H9 (cell line): Measurements from ENCODE around the gene KIAA1671. TPM values are rescaled to one million over a fixed set of nuclear protein-coding genes. Genes with fewer than 3 reads are reported as not detected.
A peak's percentile ranks its signal among the peaks of the same experiment; 100 is the strongest.

Experiments
- DNase-seq: peaks from one replicate; pipeline ENCODE4 v3.0.0-alpha.2; 2017
- H2AFZ ChIP-seq: one replicate; pipeline ENCODE4 v1.6.1; 2013; ENCODE audit warnings: mild to moderate bottlenecking, low read length, control low read depth, moderate library complexity
- H2AK5ac ChIP-seq: 2 replicates; pipeline ENCODE4 v1.6.1; 2013; ENCODE audit warnings: low read length, control low read depth, mixed read lengths; ENCODE audit not compliant: insufficient read length
- H2BK120ac ChIP-seq: one replicate; pipeline ENCODE4 v1.6.1; 2013; ENCODE audit warnings: low read depth, mild to moderate bottlenecking, low read length, control low read depth, inconsistent platforms; ENCODE audit not compliant: poor library complexity, severe bottlenecking
- H2BK12ac ChIP-seq: 2 replicates; pipeline ENCODE4 v1.6.1; 2013; ENCODE audit warnings: low read length, control low read depth, mixed read lengths, low read depth; ENCODE audit not compliant: insufficient read length
- H2BK15ac ChIP-seq: 2 replicates; pipeline ENCODE4 v1.6.1; 2013; ENCODE audit warnings: low read depth, low read length, control low read depth
- H2BK20ac ChIP-seq: one replicate; pipeline ENCODE4 v1.6.1; 2013; ENCODE audit warnings: low read depth, mild to moderate bottlenecking, low read length, control low read depth, inconsistent platforms; ENCODE audit not compliant: poor library complexity, severe bottlenecking
- H2BK5ac ChIP-seq: 2 replicates; pipeline ENCODE4 v1.6.1; 2013; ENCODE audit warnings: low read length, control low read depth, mixed read lengths; ENCODE audit not compliant: insufficient read length
- H3K14ac ChIP-seq: 2 replicates; pipeline ENCODE4 v1.6.1; 2013; ENCODE audit warnings: low read length, control low read depth; ENCODE audit not compliant: insufficient read depth
- H3K18ac ChIP-seq: 2 replicates; pipeline ENCODE4 v1.6.1; 2013; ENCODE audit warnings: low read depth, mild to moderate bottlenecking, mixed read lengths, low read length, control low read depth; ENCODE audit not compliant: insufficient read length
- H3K23ac ChIP-seq: 2 replicates; pipeline ENCODE4 v1.6.1; 2013; ENCODE audit warnings: low read length, control low read depth, mixed read lengths, low read depth; ENCODE audit not compliant: insufficient read length
- H3K23me2 ChIP-seq: 2 replicates; pipeline ENCODE4 v1.6.1; 2013; ENCODE audit warnings: low read depth, mild to moderate bottlenecking, mixed read lengths, low read length, control low read depth; ENCODE audit not compliant: insufficient read length, poor library complexity, severe bottlenecking
- H3K27ac ChIP-seq: 2 replicates; pipeline ENCODE4 v1.5.1; 2013; ENCODE audit warnings: low read length, control low read depth, mixed read lengths, low read depth; ENCODE audit not compliant: insufficient read length
- H3K27me3 ChIP-seq: 2 replicates; pipeline ENCODE4 v1.6.1; 2013; ENCODE audit warnings: low read length, control low read depth, inconsistent platforms; ENCODE audit not compliant: insufficient read depth
- H3K4ac ChIP-seq: 2 replicates; pipeline ENCODE4 v1.6.1; 2013; ENCODE audit warnings: low read depth, mild to moderate bottlenecking, control low read depth, inconsistent platforms, low read length, moderate library complexity
- H3K4me1 ChIP-seq: 2 replicates; pipeline ENCODE4 v1.6.1; 2013; ENCODE audit warnings: low read length, control low read depth, inconsistent platforms; ENCODE audit not compliant: insufficient read depth
- H3K4me2 ChIP-seq: 2 replicates; pipeline ENCODE4 v1.6.1; 2013; ENCODE audit warnings: low read length, control low read depth, mixed read lengths; ENCODE audit not compliant: insufficient read length, insufficient read depth
- H3K56ac ChIP-seq: 2 replicates; pipeline ENCODE4 v1.6.1; 2013; ENCODE audit warnings: low read depth, mild to moderate bottlenecking, mixed read lengths, low read length, control low read depth; ENCODE audit not compliant: insufficient read length
- H3K79me1 ChIP-seq: 2 replicates; pipeline ENCODE4 v1.6.1; 2013; ENCODE audit warnings: low read depth, mild to moderate bottlenecking, moderate library complexity, low read length, control low read depth, inconsistent platforms; ENCODE audit not compliant: insufficient read depth, poor library complexity, severe bottlenecking
- H3K79me2 ChIP-seq: 2 replicates; pipeline ENCODE4 v1.6.1; 2013; ENCODE audit warnings: low read length, control low read depth, inconsistent platforms; ENCODE audit not compliant: insufficient read depth
- H3K9ac ChIP-seq: 2 replicates; pipeline ENCODE4 v1.6.1; 2013; ENCODE audit warnings: low read length, control low read depth, mixed read lengths; ENCODE audit not compliant: insufficient read length; ENCODE audit errors: extremely low read depth
- H3K9me3 ChIP-seq: one replicate; pipeline ENCODE4 v1.6.1; 2013; ENCODE audit warnings: low read depth, low read length, inconsistent platforms; ENCODE audit not compliant: control insufficient read depth
- H3T11ph ChIP-seq: one replicate; pipeline ENCODE4 v1.6.1; 2013; ENCODE audit warnings: mild to moderate bottlenecking, low read length, control low read depth, inconsistent platforms
- H4K20me1 ChIP-seq: one replicate; pipeline ENCODE4 v1.6.1; 2013; ENCODE audit not compliant: control insufficient read depth, insufficient read length, insufficient read depth
- H4K5ac ChIP-seq: 2 replicates; pipeline ENCODE4 v1.6.1; 2013; ENCODE audit warnings: low read depth, mild to moderate bottlenecking, mixed read lengths, low read length, control low read depth; ENCODE audit not compliant: insufficient read length
- H4K8ac ChIP-seq: replicated peaks from 2 replicates; pipeline ENCODE4 v1.6.1; 2013; ENCODE audit warnings: low read length, control low read depth, mixed read lengths, low read depth; ENCODE audit not compliant: insufficient read length
- H4K91ac ChIP-seq: 2 replicates; pipeline ENCODE4 v1.6.1; 2013; ENCODE audit warnings: low read depth, mild to moderate bottlenecking, moderate library complexity, mixed read lengths, low read length, control low read depth; ENCODE audit not compliant: insufficient read length
- H3K27ac Mint-ChIP-seq, 3 experiments: 2 replicates in 2 of 3; 3 replicates in 1 of 3; pipeline ENCODE4 v1.8.0; 2020 to 2021; ENCODE audit warnings: mixed read lengths in 3 of 3, mild to moderate bottlenecking in 1 of 3, moderate library complexity in 1 of 3
- H3K27me3 Mint-ChIP-seq: 2 replicates; pipeline ENCODE4 v1.8.0; 2021; ENCODE audit warnings: low read depth, mild to moderate bottlenecking, moderate library complexity, mixed read lengths
- H3K36me3 Mint-ChIP-seq, 3 experiments: 2 replicates in 2 of 3; 3 replicates in 1 of 3; pipeline ENCODE4 v1.8.0; 2020 to 2021; ENCODE audit warnings: low read depth in 3 of 3, mixed read lengths in 3 of 3; ENCODE audit not compliant: insufficient read depth in 1 of 3
- H3K4me1 Mint-ChIP-seq, 2 experiments: 2 replicates each; pipeline ENCODE4 v1.8.0; 2020; ENCODE audit warnings: mixed read lengths in 2 of 2
- H3K4me3 Mint-ChIP-seq, 2 experiments: 2 replicates in 1 of 2; 3 replicates in 1 of 2; pipeline ENCODE4 v1.8.0; 2020 to 2021; ENCODE audit warnings: mild to moderate bottlenecking in 2 of 2, mixed read lengths in 2 of 2, moderate library complexity in 1 of 2
- H3K9me3 Mint-ChIP-seq, 2 experiments: 2 replicates in 1 of 2; 3 replicates in 1 of 2; pipeline ENCODE4 v1.8.0; 2020; ENCODE audit warnings: mild to moderate bottlenecking in 2 of 2, mixed read lengths in 2 of 2, moderate library complexity in 1 of 2
- WGBS: extraction: QIAGEN DNeasy Blood & Tissue Kit; methylation state at CpG from one replicate; pipeline ENCODE4 v1.1.7; 2013; ENCODE audit warnings: missing lambda C conversion rate, low lambda C conversion rate, mixed read lengths; ENCODE audit not compliant: insufficient read length; ENCODE audit errors: extremely low coverage; 5-methylcytosine and 5-hydroxymethylcytosine counted together
- total RNA-seq: library from RNA; stranded (reverse); gene quantifications from 2 replicates; pipeline ENCODE4 v1.2.1, GENCODE V29; 2021
- TF ChIP-seq, protein P1 (sequence below): fragments of 200-600 bp; sonication (generic); conservative IDR thresholded peaks from 3 replicates; pipeline ENCODE4 v1.8.0; 2021; ENCODE audit warnings: antibody characterized with exemption, mild to moderate bottlenecking

KIAA1671 gene
- total RNA-seq, 1 experiment from 2014 or later, result 22.6 TPM

DNA sequence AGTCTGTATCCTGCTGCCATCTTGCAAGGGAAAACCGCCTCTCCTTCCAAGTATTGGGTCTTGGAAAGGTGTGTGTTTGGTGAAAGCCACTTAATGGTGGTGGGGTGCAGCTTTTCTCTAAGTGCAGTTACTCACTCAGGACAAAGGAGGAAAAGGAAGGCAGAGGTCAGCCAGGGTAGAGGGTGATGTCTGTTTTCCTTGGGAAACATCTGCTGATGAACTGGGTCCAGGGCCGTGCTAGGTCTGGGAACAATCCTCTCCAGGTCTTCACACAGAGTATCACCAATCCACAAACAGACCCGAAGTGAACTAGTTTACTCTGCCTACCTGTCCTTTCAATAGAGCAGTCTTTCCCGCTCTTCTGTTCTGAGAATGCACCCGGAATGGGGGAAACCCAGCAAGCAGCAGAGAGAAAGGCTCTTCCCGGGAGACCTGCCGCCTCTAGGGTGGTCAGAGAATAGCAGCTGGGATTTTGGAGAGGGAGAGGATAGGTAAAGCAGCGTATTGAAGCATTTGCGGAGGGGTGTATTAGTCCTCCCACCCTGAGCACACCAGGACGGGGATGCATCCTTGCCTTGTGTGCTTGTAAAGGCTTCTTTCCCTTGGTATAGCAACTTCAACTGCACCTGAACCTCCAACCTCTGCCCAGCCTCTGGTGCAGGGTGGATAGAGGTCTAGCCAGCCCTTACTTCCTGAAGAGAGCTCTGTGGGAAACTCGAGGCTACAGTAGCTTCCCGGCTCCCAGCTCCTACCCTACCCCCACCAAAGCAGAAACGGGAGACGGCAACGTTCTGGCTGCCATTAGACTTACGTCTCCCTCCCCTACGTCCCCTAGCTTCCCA lies 26.7 kb upstream of the KIAA1671 start:
- H3K4me3 Mint-ChIP-seq, result no peak overlapping the region
- Histone ChIP-seq H3K56ac (no peak overlapping the region), H3K79me1 (no peaks in the 10 kb centered on the region), H4K8ac (no peak overlapping the region), H3K23ac (no peak overlapping the region), H2AK5ac (no peak overlapping the region), H4K20me1 (no peaks in the 10 kb centered on the region), H2BK12ac (no peak overlapping the region), H3K27me3 (no peaks in the 10 kb centered on the region), H2AFZ (no peak overlapping the region), H3K27ac (no peak overlapping the region), H2BK20ac (no peak overlapping the region), H4K91ac (no peak overlapping the region), H3T11ph (no peak overlapping the region), H3K9me3 (no peaks in the 10 kb centered on the region), H3K4ac (no peak overlapping the region), H3K4me2 (no peak overlapping the region), H2BK5ac (no peak overlapping the region), H2BK15ac (no peak overlapping the region), H2BK120ac (no peak overlapping the region), H3K9ac (no peak overlapping the region), H3K79me2 (no peaks in the 10 kb centered on the region), H3K23me2 (no peaks in the 10 kb centered on the region), H3K4me1 (no peaks in the 10 kb centered on the region), H4K5ac (no peak overlapping the region), H3K18ac (no peak overlapping the region), H3K14ac (no peak overlapping the region)
- WGBS, result no CpG with 5 or more reads among the region's 17 CpGs
- H3K36me3 Mint-ChIP-seq, result peaks cover 0 to 17% (median 14%) of the 10 kb centered on the region in 3 experiments; a peak in 3 of 7 replicates
- no peaks in the 10 kb centered on the region; the same call in 1 of the 2 replicates for H3K27me3 Mint-ChIP-seq
- TF ChIP-seq, protein P1, sequence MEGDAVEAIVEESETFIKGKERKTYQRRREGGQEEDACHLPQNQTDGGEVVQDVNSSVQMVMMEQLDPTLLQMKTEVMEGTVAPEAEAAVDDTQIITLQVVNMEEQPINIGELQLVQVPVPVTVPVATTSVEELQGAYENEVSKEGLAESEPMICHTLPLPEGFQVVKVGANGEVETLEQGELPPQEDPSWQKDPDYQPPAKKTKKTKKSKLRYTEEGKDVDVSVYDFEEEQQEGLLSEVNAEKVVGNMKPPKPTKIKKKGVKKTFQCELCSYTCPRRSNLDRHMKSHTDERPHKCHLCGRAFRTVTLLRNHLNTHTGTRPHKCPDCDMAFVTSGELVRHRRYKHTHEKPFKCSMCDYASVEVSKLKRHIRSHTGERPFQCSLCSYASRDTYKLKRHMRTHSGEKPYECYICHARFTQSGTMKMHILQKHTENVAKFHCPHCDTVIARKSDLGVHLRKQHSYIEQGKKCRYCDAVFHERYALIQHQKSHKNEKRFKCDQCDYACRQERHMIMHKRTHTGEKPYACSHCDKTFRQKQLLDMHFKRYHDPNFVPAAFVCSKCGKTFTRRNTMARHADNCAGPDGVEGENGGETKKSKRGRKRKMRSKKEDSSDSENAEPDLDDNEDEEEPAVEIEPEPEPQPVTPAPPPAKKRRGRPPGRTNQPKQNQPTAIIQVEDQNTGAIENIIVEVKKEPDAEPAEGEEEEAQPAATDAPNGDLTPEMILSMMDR, result peak; percentile 53
- peaks cover 14 to 18% of the 10 kb centered on the region in 2 experiments for H3K4me1 Mint-ChIP-seq
- peak overlapping the region; percentile 50 to 81 (median 77); a peak in 4 of 7 replicates for H3K27ac Mint-ChIP-seq
- DNase-seq, result peak; percentile 62
- peaks cover 3 to 6% of the 10 kb centered on the region in 2 experiments; a peak in 3 of 5 replicates for H3K9me3 Mint-ChIP-seq
